ENCODE data around the gene AGRP.
"Not testable (repeated sequence)": the region's sequence is repeated elsewhere in the genome, so short reads cannot be mapped to it uniquely, and the experiment has no call there.

AGRP gene

DNA sequence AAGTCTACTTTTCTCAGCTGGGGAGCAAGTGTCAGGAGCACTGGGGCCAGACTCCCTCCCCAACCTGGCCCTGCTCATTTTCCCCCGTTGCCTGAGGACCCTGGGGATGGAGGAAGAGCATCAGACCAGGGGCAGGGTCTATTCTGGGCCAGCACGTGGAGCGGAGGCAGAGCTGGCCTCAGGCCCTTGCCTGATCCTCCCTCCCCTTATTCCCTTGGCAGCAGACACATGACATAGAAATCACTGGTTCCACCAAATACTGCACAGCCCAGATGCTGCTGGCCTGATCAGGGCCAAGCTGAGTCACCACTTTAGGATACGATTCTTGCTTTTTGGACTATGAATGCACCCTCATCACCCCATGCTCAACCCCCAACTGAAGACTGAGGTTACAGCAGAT is 15.8 kb upstream of the AGRP start:
- Histone ChIP-seq H3K9me3 (ENCODE audit: control insufficient read depth, insufficient read depth, low read length) (no peaks in the 10 kb centered on the region), H3K27ac (ENCODE audit: low read length) (no peak overlapping the region), H3K27me3 (ENCODE audit: control insufficient read depth, insufficient read depth, low read length) (peaks cover 7% of the 10 kb centered on the region), H3K4me3 (ENCODE audit: low read length) (no peak overlapping the region), H3K4me1 (ENCODE audit: control insufficient read depth, insufficient read depth, low read length) (no peaks in the 10 kb centered on the region), H3K36me3 (ENCODE audit: control insufficient read depth, insufficient read depth, low read length) (no peaks in the 10 kb centered on the region)
- no peak for DNase-seq (ENCODE audit: low read depth, low spot score)
- WGBS (ENCODE audit: insufficient coverage, insufficient read length): no CpG with 5 or more reads among the region's 4 CpGs

DNA sequence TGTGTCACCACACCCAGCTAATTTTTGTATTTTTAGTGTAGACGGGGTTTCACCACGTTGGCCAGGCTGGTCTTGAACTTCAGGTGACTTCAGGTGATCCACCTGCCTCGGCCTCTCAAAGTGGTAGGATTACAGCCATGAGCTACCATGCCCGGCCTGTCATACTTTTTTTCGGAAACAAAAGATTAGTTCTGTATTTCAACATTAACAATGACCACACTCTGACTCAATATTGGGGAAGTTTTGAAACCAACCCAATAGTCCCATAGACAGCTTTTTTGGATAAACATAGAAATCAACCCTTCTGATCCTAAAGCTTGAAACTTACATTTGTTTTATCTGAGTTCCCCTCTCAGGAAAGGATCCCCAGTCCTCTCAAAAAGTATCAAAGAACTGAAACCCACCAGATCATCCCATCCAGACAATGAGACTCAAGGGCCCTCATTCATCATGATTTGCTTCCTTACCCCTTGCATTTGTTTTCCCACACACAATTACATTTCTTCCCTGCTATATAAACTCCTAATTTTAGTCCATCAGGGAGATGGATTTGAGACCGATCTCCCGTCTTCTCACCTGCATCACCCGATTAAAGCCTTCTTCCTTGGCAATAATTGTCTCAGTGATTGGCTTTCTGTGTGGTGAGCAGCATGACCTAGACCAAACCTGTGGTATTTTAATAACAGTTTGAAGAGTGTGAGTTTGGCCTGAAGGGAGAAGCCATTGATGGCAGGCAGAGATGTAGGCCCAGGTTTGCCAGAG is 7.2 kb upstream of the AGRP start:
- no peaks in the 10 kb centered on the region for H3K36me3 ChIP-seq (ENCODE audit: control insufficient read depth, insufficient read depth, low read length)
- H3K27ac ChIP-seq (ENCODE audit: low read length): no peak overlapping the region
- H3K9me3 ChIP-seq (ENCODE audit: control insufficient read depth, insufficient read depth, low read length): peaks cover 2% of the 10 kb centered on the region
- H3K4me3 ChIP-seq (ENCODE audit: low read length): no peak overlapping the region
- DNase-seq (ENCODE audit: low read depth, low spot score): no peak
- H3K4me1 ChIP-seq (ENCODE audit: control insufficient read depth, insufficient read depth, low read length): no peaks in the 10 kb centered on the region
- WGBS (ENCODE audit: insufficient coverage, insufficient read length): no CpG with 5 or more reads among the region's 8 CpGs
- H3K27me3 ChIP-seq (ENCODE audit: control insufficient read depth, insufficient read depth, low read length): peaks cover 39% of the 10 kb centered on the region

- DNase-seq (ENCODE audit: low read depth, low spot score): no peak
- Histone ChIP-seq H3K9me3 (ENCODE audit: control insufficient read depth, insufficient read depth, low read length) (peaks cover 2% of the 10 kb centered on the region), H3K4me3 (ENCODE audit: low read length) (no peak overlapping the region), H3K36me3 (ENCODE audit: control insufficient read depth, insufficient read depth, low read length) (no peaks in the 10 kb centered on the region), H3K27me3 (ENCODE audit: control insufficient read depth, insufficient read depth, low read length) (peaks cover 37% of the 10 kb centered on the region), H3K4me1 (ENCODE audit: control insufficient read depth, insufficient read depth, low read length) (no peaks in the 10 kb centered on the region), H3K27ac (ENCODE audit: low read length) (no peak overlapping the region)
- whole genome bisulfite sequencing (ENCODE audit: insufficient coverage, insufficient read length): no CpG with 5 or more reads among the region's 4 CpGs
Measured at GRCh38 chr16:67489401-67490083, 6.2 kb upstream of the AGRP start.

DNA sequence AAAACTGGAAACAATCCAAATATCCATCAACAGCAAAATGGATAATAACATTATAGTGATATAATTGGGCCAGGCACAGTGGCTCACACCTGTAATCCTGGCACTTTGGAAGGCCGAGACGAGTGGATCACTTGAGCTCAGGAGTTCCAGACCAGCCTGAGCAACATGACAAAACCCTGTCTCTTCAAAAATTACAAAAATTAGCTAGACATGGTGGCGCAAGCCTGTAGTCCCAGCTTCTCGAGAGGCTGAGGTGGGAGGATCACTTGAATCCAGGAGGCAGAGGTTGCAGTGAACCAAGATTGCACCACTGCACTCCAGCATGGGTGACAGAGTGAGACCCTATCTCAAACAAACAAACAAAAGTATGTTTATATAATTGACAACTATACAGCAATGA is 4.2 kb upstream of the AGRP start:
- H3K4me1 ChIP-seq (ENCODE audit: control insufficient read depth, insufficient read depth, low read length); H3K36me3 ChIP-seq (ENCODE audit: control insufficient read depth, insufficient read depth, low read length); H3K4me3 ChIP-seq (ENCODE audit: low read length); H3K27ac ChIP-seq (ENCODE audit: low read length); DNase-seq (ENCODE audit: low read depth, low spot score); H3K9me3 ChIP-seq (ENCODE audit: control insufficient read depth, insufficient read depth, low read length): not testable (repeated sequence)
- H3K27me3 ChIP-seq (ENCODE audit: control insufficient read depth, insufficient read depth, low read length): peaks cover 34% of the 10 kb centered on the region
- WGBS (ENCODE audit: insufficient coverage, insufficient read length): no CpG with 5 or more reads among the region's 4 CpGs

- Histone ChIP-seq H3K27me3 (ENCODE audit: control insufficient read depth, insufficient read depth, low read length) (peaks cover 33% of the 10 kb centered on the region), H3K36me3 (ENCODE audit: control insufficient read depth, insufficient read depth, low read length) (no peaks in the 10 kb centered on the region), H3K27ac (ENCODE audit: low read length) (no peak overlapping the region), H3K4me3 (ENCODE audit: low read length) (no peak overlapping the region), H3K4me1 (ENCODE audit: control insufficient read depth, insufficient read depth, low read length) (no peaks in the 10 kb centered on the region), H3K9me3 (ENCODE audit: control insufficient read depth, insufficient read depth, low read length) (peaks cover 2% of the 10 kb centered on the region)
- no CpG with 5 or more reads among the region's 3 CpGs for WGBS (ENCODE audit: insufficient coverage, insufficient read length)
- no peak for DNase-seq (ENCODE audit: low read depth, low spot score)
Measured at GRCh38 chr16:67486805-67487204, 3.5 kb upstream of the AGRP start.

DNA sequence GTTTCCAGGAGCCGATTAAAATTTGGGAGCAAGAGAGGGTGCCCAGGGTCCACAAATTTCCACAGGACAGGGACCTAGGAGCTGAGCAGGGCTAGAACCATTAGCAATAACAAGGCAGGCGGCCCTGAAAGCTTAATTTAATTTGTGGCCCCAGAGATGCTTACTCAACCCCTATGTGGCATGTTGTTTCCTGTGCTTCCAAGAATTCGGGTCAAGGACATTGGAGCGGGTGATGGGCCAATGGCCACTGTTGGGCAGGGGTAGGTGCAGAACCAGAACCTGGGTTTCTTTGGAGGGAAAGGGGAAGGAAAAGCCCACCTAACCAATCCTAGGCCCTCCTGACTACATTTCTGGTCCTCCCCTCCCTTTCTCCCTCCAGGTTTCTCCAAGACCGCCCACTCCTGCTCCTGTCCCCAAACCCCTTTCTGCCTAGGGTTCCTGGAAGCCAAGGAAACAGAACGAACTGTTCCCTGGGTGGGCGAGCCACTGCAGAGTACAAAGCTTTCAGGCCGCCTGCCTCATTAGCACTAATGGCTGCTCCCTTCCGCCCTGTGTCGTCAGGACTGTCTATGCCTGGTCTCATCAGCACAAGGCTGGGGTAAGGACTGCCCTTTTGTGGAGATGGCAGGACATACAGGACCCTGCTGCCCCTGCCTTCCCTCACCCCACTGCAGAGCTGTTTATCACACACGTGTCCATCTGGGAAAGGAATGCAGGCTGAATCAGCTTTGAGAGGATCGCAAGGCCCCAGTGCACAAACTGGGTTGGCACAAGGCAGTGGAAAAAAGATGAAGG is 581 bp upstream of the AGRP start:
- no peaks in the 10 kb centered on the region for H3K9me3 ChIP-seq (ENCODE audit: control insufficient read depth, insufficient read depth, low read length)
- H3K4me1 ChIP-seq (ENCODE audit: control insufficient read depth, insufficient read depth, low read length): no peaks in the 10 kb centered on the region
- H3K27ac ChIP-seq (ENCODE audit: low read length): no peak overlapping the region

DNA sequence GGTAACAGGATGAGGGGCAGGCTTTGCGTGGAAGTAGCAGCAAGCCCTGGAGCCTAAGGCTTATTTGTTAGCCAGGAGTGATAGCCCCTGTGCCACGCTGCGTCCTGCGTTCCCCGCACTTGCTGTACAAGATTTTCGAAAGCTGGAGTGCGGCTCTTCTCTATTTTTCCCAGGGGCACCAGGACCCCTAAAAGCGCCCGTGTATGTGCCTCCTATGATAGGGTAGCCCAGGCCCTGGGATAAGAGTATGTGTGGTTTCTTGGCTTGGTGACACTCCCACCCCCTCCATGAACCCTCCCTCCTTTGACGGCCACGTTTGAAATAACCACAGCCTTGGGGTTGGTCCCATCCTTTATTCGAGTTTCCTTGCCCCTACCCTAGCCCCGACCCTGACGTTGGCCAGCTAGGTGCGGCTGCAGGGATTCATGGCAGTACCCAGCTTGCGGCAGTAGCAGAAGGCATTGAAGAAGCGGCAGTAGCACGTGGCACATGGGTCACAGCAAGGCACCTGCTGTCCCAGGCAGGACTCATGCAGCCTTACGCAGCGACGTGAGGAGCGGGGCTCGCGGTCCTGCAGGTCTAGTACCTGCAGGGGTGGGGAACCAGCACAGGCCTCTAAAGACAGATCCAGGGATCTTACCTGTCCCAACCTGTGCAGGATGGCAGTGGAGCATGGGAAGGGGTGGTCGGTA is 968 bp downstream of the AGRP start:
- no peaks in the 10 kb centered on the region for H3K4me1 ChIP-seq (ENCODE audit: control insufficient read depth, insufficient read depth, low read length)
- peaks cover 5% of the 10 kb centered on the region; the same call in 1 of the 2 replicates for H3K27me3 ChIP-seq (ENCODE audit: control insufficient read depth, insufficient read depth, low read length)
- no peaks in the 10 kb centered on the region for H3K9me3 ChIP-seq (ENCODE audit: control insufficient read depth, insufficient read depth, low read length)
- H3K27ac ChIP-seq (ENCODE audit: low read length): no peak overlapping the region
- DNase-seq (ENCODE audit: low read depth, low spot score): no peak
- no peak overlapping the region for H3K4me3 ChIP-seq (ENCODE audit: low read length)
- WGBS (ENCODE audit: insufficient coverage, insufficient read length): no CpG with 5 or more reads among the region's 25 CpGs
- no peaks in the 10 kb centered on the region for H3K36me3 ChIP-seq (ENCODE audit: control insufficient read depth, insufficient read depth, low read length)

More for the DNA sequence above, 581 bp upstream of the AGRP start:
- Histone ChIP-seq H3K4me3 (ENCODE audit: low read length) (no peak overlapping the region), H3K27me3 (ENCODE audit: control insufficient read depth, insufficient read depth, low read length) (peaks cover 13% of the 10 kb centered on the region; the same call in 1 of the 2 replicates), H3K36me3 (ENCODE audit: control insufficient read depth, insufficient read depth, low read length) (no peaks in the 10 kb centered on the region)
- WGBS (ENCODE audit: insufficient coverage, insufficient read length): no CpG with 5 or more reads among the region's 12 CpGs
- DNase-seq (ENCODE audit: low read depth, low spot score): no peak

- no peaks in the 10 kb centered on the region for H3K36me3 ChIP-seq (ENCODE audit: control insufficient read depth, insufficient read depth, low read length)
- peak overlapping the region; percentile 9; the same call in 1 of the 2 replicates for H3K4me3 ChIP-seq (ENCODE audit: low read length)
- H3K27ac ChIP-seq (ENCODE audit: low read length): no peak overlapping the region
- DNase-seq (ENCODE audit: low read depth, low spot score): no peak
- WGBS (ENCODE audit: insufficient coverage, insufficient read length): no CpG with 5 or more reads among the region's 17 CpGs
- peaks cover under 1% of the 10 kb centered on the region; the same call in 1 of the 2 replicates for H3K27me3 ChIP-seq (ENCODE audit: control insufficient read depth, insufficient read depth, low read length)
- no peaks in the 10 kb centered on the region for H3K9me3 ChIP-seq (ENCODE audit: control insufficient read depth, insufficient read depth, low read length)
- H3K4me1 ChIP-seq (ENCODE audit: control insufficient read depth, insufficient read depth, low read length): no peaks in the 10 kb centered on the region
Measured at GRCh38 chr16:67481561-67482232, 1.6 kb downstream of the AGRP start.

GRCh38 chr16:67480833-67481560 is 2.4 kb downstream of the AGRP start, which contains the start of gene ATP6V0D1:
ATP6V0D1 (minus strand) TSS chr16:67481157; CDS start chr16:67481086, 71 bp downstream.
- Histone ChIP-seq H3K4me3 (ENCODE audit: low read length) (peak within 1 kb of the TSS; percentile 87; the same call in 1 of the 2 replicates), H3K27ac (ENCODE audit: low read length) (no peak within 1 kb of the TSS), H3K9me3 (ENCODE audit: control insufficient read depth, insufficient read depth, low read length) (no peaks in the 10 kb centered on the region), H3K36me3 (ENCODE audit: control insufficient read depth, insufficient read depth, low read length) (no peaks in the 10 kb centered on the region), H3K27me3 (ENCODE audit: control insufficient read depth, insufficient read depth, low read length) (no peaks in the 10 kb centered on the region), H3K4me1 (ENCODE audit: control insufficient read depth, insufficient read depth, low read length) (no peaks in the 10 kb centered on the region)
- peak; percentile 95 for DNase-seq (ENCODE audit: low read depth, low spot score)
- no CpG with 5 or more reads among the region's 57 CpGs for WGBS (ENCODE audit: insufficient coverage, insufficient read length)

Data from iPS DF 6.9 (cell line).